GM12878 (cell line): Measurements from ENCODE around the gene RANBP9. TPM values are rescaled to one million over a fixed set of nuclear protein-coding genes. Genes with fewer than 3 reads are reported as not detected.

Source experiments
- ATAC-seq: fragments of 200-7000 bp; cut with Tn5 transposase; 3 replicates; pipeline ENCODE4 v1.9.1; 2020; ENCODE audit warnings: mild to moderate bottlenecking, moderate library complexity
- BruUV-seq: library from RNA; stranded (reverse); fragments of 400-500 nt; replicated peaks from 2 replicates; lab custom pipeline; 2021; lab: Mats Ljungman, UMichigan
- CTCF ChIA-PET: fragments of 300-600 bp; sonication (Branson Sonifier 250); formaldehyde crosslinking; extraction: SDS; loops from one replicate; lab custom pipeline; 2021; ENCODE audit warnings: inconsistent platforms; lab: Yijun Ruan, JAX
- POLR2A ChIA-PET: fragments of 350-600 bp; formaldehyde crosslinking; extraction: SDS; loops from one replicate; lab custom pipeline; 2021; ENCODE audit warnings: inconsistent platforms; lab: Charles Lee
- RAD21 ChIA-PET: fragments of 300-600 bp; sonication (Branson Sonifier 250); formaldehyde crosslinking; loops from one replicate; lab custom pipeline; 2023; ENCODE audit warnings: antibody characterized with exemption; ENCODE audit not compliant: unreplicated experiment; lab: Charles Lee
- SMC1A ChIA-PET: fragments of 300-600 bp; sonication (Branson Sonifier 250); formaldehyde crosslinking; loops from one replicate; lab custom pipeline; 2023; ENCODE audit not compliant: unreplicated experiment, uncharacterized antibody; lab: Charles Lee
- DNase-seq: peaks from one replicate; pipeline ENCODE4 v3.0.0-alpha.2; 2011; ENCODE audit warnings: low read depth, low spot score
- FAIRE-seq: peaks from 3 replicates; lab custom pipeline; 2011; peaks lifted over from hg19 to GRCh38; lab: Jason Lieb, UNC
- H2AFZ ChIP-seq: 2 replicates; pipeline ENCODE4 v1.6.0; 2011; ENCODE audit warnings: low read depth, low read length, control low read depth; ENCODE audit not compliant: control insufficient read depth
- H3K27ac ChIP-seq: 2 replicates; pipeline ENCODE4 v1.5.1; 2011; ENCODE audit warnings: control low read depth; ENCODE audit not compliant: control insufficient read depth, insufficient read depth
- H3K27me3 ChIP-seq, 2 experiments: replicated peaks in 1 of 2; 2 replicates each; pipeline versions ENCODE4 v1.6.0 to v1.6.1; 2011; ENCODE audit warnings: low read length in 1 of 2; ENCODE audit not compliant: control insufficient read depth in 2 of 2, insufficient read depth in 2 of 2
- H3K36me3 ChIP-seq, 2 experiments: 2 replicates each; pipeline ENCODE4 v1.5.1; 2011; ENCODE audit warnings: low read length in 1 of 2; ENCODE audit not compliant: control insufficient read depth in 2 of 2, insufficient read depth in 2 of 2
- H3K4me1 ChIP-seq: 2 replicates; pipeline ENCODE4 v1.6.1; 2011; ENCODE audit warnings: mild to moderate bottlenecking, low read length, moderate library complexity, mixed read lengths; ENCODE audit not compliant: control insufficient read depth, insufficient read depth
- H3K4me2 ChIP-seq: 2 replicates; pipeline ENCODE4 v1.6.0; 2011; ENCODE audit warnings: control low read depth; ENCODE audit not compliant: control insufficient read depth, insufficient read depth
- H3K4me3 ChIP-seq: fragments of 200-600 bp; sonication (generic); 2 replicates; pipeline ENCODE4 v1.5.1; 2016
- H3K79me2 ChIP-seq: 2 replicates; pipeline ENCODE4 v1.6.0; 2011; ENCODE audit warnings: low read length; ENCODE audit not compliant: control insufficient read depth, insufficient read depth
- H3K9ac ChIP-seq: 2 replicates; pipeline ENCODE4 v1.8.0; 2011; ENCODE audit warnings: low read length, control low read depth, mixed read lengths; ENCODE audit not compliant: control insufficient read depth, insufficient read depth
- H3K9me3 ChIP-seq: replicated peaks from 3 replicates; pipeline ENCODE4 v1.5.1; 2011; ENCODE audit warnings: mild to moderate bottlenecking, low read length; ENCODE audit not compliant: control insufficient read depth, insufficient read depth
- H4K20me1 ChIP-seq: 2 replicates; pipeline ENCODE4 v1.6.0; 2011; ENCODE audit not compliant: control insufficient read depth, insufficient read depth
- CBX5 ChIP-seq: sonication (generic); IDR thresholded peaks from 2 replicates; pipeline ENCODE4 v1.6.1; 2016; ENCODE audit warnings: low read depth, moderate library complexity, mild to moderate bottlenecking, inconsistent platforms
- CTCF ChIP-seq, 3 experiments: IDR thresholded peaks in 2 of 3; conservative IDR thresholded peaks in 1 of 3; 2 replicates each; pipeline ENCODE4 v1.5.1; 2011; ENCODE audit warnings: low read depth in 3 of 3, low read length in 3 of 3, mild to moderate bottlenecking in 3 of 3, control low read depth in 2 of 3, moderate library complexity in 2 of 3, inconsistent platforms in 1 of 3, mixed read lengths in 1 of 3; ENCODE audit not compliant: control insufficient read depth in 2 of 3, insufficient read depth in 1 of 3; ENCODE audit errors: extremely low read depth in 1 of 3
- IRF4 ChIP-seq: IDR thresholded peaks from 2 replicates; pipeline ENCODE4 v1.6.1; 2011; ENCODE audit warnings: low read depth, low read length
- RAD21 ChIP-seq: IDR thresholded peaks from 2 replicates; pipeline ENCODE4 v1.6.1; 2011; ENCODE audit warnings: mild to moderate bottlenecking, low read depth, low read length, moderate library complexity; ENCODE audit not compliant: insufficient read depth
- SMC3 ChIP-seq: IDR thresholded peaks from 2 replicates; pipeline ENCODE4 v1.6.1; 2011; ENCODE audit warnings: low read length, improper control_type of control experiment, borderline replicate concordance
- TCF12 ChIP-seq: IDR thresholded peaks from 2 replicates; pipeline ENCODE4 v1.6.1; 2011; ENCODE audit warnings: low read depth, mild to moderate bottlenecking, low read length
- YY1 ChIP-seq: IDR thresholded peaks from 2 replicates; pipeline ENCODE4 v1.6.1; 2011; ENCODE audit warnings: low read depth, mild to moderate bottlenecking, low read length
- ZSCAN29 ChIP-seq: fragments of 450-650 bp; IDR thresholded peaks from 2 replicates; pipeline ENCODE4 v1.6.1; 2017; ENCODE audit warnings: mild to moderate bottlenecking, moderate library complexity
- WGBS: methylation state at CpG from one replicate; pipeline ENCODE4 v1.1.6; 2016; ENCODE audit warnings: low lambda C conversion rate; ENCODE audit not compliant: insufficient replicate concordance, insufficient coverage; ENCODE audit errors: missing lambda C conversion rate; 5-methylcytosine and 5-hydroxymethylcytosine counted together
- in situ Hi-C: fragments of 300-500 bp; cut with MboI; formaldehyde crosslinking; loops from 9 replicates; pipeline ENCODE4 v1.14.3; 2018; ENCODE audit warnings: mixed read lengths
- intact Hi-C: fragments of 100-400 bp; cut with micrococcal nuclease; formaldehyde crosslinking; loops from one replicate; pipeline ENCODE4 v1.14.2; 2022; ENCODE audit not compliant: unreplicated experiment
- polyA plus RNA-seq, 11 experiments: library from polyadenylated mRNA; depleted of rRNA in 4 of 11; unstranded in 6 of 11; stranded (reverse) in 5 of 11; fragments of >200 nt; fragmentation: Nextera tagmentation in 4 of 11; fragmentation: Illumina TruSeq in 1 of 11; extraction: Ambion mirVana in 4 of 11; extraction: Trizol in 1 of 11; gene quantifications; 1 replicate in 1 of 11; 2 replicates in 10 of 11; pipeline versions ENCODE4 v1.2.1 to v1.2.3, GENCODE V29; 2011 to 2016; ENCODE audit warnings: inconsistent platforms in 2 of 11, missing spikeins in 2 of 11, low read depth in 1 of 11
- total RNA-seq, 4 experiments: library from RNA; depleted of rRNA in 3 of 4; stranded (reverse); fragments of >200 nt in 3 of 4; fragmentation: Illumina TruSeq in 1 of 4; extraction: Trizol in 1 of 4; gene quantifications; 2 replicates each; pipeline versions ENCODE4 v1.2.1 to v1.2.3, GENCODE V29; 2013 to 2021

The RANBP9 gene
- total and polyA plus RNA-seq, 10 of the 15 experiments (the other 5 are each of a cell fraction or from before 2014, with no cell fraction given): 3.7 to 43.1 (median 16.2) TPM

GRCh38 chr6:13624871-13625288 is 86.8 kb downstream of the RANBP9 start:
- DNase-seq (no peak), FAIRE-seq (peak; percentile 31), ATAC-seq (peak; percentile 94)
- no peak overlapping the region for H3K4me3 ChIP-seq
- in situ Hi-C loops: no loop called here
- intact Hi-C loops: no loop called here
- H4K20me1 ChIP-seq: no peaks in the 10 kb centered on the region
- POLR2A ChIA-PET: interaction anchor here (0.5 kb wide), 1 partner anchor 222 kb away, joined by 8 read pairs; no protein-coding TSS in a partner anchor
- H3K27me3 ChIP-seq: no peaks in the 10 kb centered on the region
- TF ChIP-seq RAD21 (peak; percentile 34), ZSCAN29 (no peak), TCF12 (no peak), CTCF (IDR thresholded peaks at IDR 0.05 in 2 of 3, conservative IDR thresholded peaks at IDR 0.05 in 1 of 3; ENCODE audit: control insufficient read depth in 2 of 3, extremely low read depth in 1 of 3, insufficient read depth in 1 of 3, low read depth in 3 of 3, low read length in 3 of 3) (peak; percentile 46 to 67 (median 62)), IRF4 (0 out of 2 replicates have a peak, but pooled peaks have one; percentile 24), YY1 (peak; percentile 64), CBX5 (no peak), SMC3 (peak; percentile 47; the same call in 1 of the 2 replicates)
- TF ChIP-seq, all 136 proteins: peak for 5
- no peak overlapping the region for H3K27ac ChIP-seq
- H3K4me1 ChIP-seq: no peaks in the 10 kb centered on the region
- WGBS: 73% methylated on average over 4 of the region's 4 CpGs
- ChIA-PET SMC1A (interaction anchor here (0.6 to 1.3 kb wide), 11 partner anchors 9 to 290 kb away, joined by 3 to 9 read pairs (median 4); partner anchors contain the start of gene NOL7), RAD21 (interaction anchor here (0.7 to 1.5 kb wide), 9 partner anchors 9 to 285 kb away, joined by 3 to 10 read pairs (median 4); partner anchors contain the start of genes NOL7 and SIRT5), CTCF (interaction anchor here (0.6 to 3.4 kb wide), 23 partner anchors 8 to 383 kb away, joined by 3 to 41 read pairs (median 4); partner anchors contain the start of genes NOL7, RANBP9 and SIRT5)
- BruUV-seq: no TSS peak
- peaks cover 0 to 39% of the 10 kb centered on the region in 2 experiments for H3K36me3 ChIP-seq
- no peaks in the 10 kb centered on the region for H3K79me2 ChIP-seq
- no peak overlapping the region for H3K4me2 ChIP-seq
- H3K9me3 ChIP-seq: no peaks in the 10 kb centered on the region
- H3K9ac ChIP-seq: no peak overlapping the region
- no peak overlapping the region for H2AFZ ChIP-seq
